CD4-positive, alpha-beta T cell treated with Interferon gamma for 1 hour (primary cell): ENCODE data around the gene TTC21B.
"Not testable (repeated sequence)": the region's sequence is repeated elsewhere in the genome, so short reads cannot be mapped to it uniquely, and the experiment has no call there.

Experiments used
- DNase-seq: peaks from one replicate; pipeline ENCODE4 v3.0.0-alpha.2; 2020

TTC21B gene

GRCh38 chr2:165877565-165878550 lies 75.7 kb downstream of the TTC21B start:
- no peak for DNase-seq

- no peak for DNase-seq
These were observed 76.9 kb downstream of the TTC21B start for GRCh38 chr2:165876712-165877111.

- DNase-seq: no peak
These were observed 77.3 kb downstream of the TTC21B start for GRCh38 chr2:165876269-165876668.

DNA sequence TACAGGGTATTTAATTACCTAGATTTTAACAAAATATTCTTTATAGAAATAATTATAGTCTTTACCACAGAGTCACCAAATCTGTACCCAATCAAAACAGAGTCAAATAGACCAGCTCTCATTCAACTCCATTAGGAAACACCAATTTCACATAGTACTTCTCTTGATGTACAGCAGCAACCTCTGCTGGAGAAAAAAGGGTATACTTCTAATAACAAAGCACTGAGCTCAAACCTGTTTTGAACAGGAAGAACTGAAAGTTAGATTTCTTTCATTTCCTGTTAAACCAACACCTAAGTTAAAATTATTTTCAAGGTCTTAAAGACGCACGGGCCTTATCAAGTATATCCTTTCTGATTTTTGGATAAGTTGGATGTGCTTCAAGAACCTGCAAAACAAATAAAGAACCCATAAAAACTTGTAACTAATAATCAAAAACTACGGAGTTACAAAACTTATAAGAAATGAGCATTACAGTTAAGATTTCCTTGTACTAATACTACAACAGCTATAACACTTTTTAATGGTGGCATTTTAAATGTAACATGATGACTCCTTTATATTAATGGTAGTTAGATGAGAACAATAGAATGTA lies 79.0 kb downstream of the TTC21B start:
- no peak for DNase-seq

- no peak for DNase-seq
These were observed 81.3 kb downstream of the TTC21B start for GRCh38 chr2:165872101-165872791.

- no peak for DNase-seq
These were observed 82.6 kb downstream of the TTC21B start for GRCh38 chr2:165871025-165871424.

DNA sequence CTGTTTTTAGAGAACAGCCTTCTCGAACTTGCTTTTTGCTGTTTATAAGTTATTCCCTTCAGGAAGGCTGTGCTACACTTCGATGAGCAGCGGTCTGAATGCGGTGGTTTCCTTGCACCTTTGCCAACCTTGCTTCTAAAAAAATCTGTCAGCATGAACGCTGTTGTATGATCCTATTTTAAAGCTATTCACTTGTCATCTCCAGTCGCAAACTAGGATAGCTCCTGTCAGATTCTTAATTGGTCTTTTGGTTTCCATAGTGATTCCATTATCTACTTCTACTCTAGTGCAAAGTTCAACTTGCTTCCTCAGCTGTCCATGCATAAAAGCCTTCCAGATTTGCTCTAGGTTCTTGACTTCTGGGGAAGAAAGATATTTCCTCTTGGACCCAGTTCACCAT lies 83.2 kb downstream of the TTC21B start:
- no peak for DNase-seq

DNA sequence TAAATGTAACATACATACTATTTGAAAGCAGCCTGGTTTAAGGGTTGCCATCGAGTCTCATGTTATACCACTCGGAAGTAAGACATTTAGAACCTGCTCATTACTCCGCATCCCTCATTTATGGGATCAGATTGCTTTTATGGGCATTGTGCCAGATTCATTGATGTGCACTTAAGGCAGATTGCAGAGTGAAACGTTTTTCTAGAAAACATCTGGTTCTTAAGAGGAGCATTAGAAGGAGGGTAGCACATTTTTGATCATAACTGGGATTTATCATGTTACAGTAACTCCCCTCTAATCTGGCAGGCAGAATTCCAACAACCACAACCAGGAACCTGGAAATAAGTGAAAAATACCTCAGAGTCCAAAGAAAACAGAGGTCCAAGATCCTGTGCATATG lies 85.4 kb downstream of the TTC21B start:
- DNase-seq: no peak

DNA sequence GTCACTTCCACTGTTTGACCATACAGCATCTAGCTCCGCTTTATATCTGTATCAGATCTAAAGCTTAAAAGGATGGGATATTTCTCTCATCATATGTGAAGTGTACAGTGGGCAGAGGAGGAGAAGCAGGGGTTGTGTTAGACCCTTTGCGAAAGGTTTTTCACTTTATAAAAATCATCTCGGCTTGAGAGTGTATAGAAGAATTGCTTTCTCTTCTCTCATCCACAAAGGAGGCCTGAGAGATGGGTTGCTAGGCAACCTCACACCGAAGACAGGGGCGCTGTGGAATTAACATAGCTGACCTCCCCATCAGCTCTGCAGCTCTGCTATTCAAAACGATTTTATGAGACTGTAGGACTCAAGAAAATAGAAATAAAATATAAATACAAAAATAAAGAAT lies 89.3 kb downstream of the TTC21B start:
- DNase-seq: no peak

DNA sequence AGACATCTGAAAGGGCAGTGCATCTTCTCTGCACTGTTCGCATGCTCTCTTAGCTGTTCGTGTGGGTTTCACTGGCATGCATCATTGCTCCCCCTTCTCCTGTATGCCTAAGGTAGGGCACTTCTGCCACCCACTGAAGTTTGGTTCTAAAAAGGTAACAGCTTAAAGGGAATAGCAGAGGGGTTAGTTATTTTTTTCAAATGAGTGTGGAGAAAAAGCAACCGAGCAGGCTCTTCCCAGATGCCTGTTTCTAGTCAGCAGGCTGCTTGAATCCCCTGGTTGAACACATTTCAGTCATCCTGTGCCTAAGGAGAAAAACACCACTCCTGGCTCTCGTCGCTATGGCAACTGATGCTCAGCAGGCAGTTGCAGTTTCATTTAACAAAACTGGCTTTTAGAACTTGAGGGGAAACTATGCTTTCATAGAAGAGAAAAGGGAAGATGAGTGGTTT lies 89.7 kb downstream of the TTC21B start:
- DNase-seq: no peak

DNA sequence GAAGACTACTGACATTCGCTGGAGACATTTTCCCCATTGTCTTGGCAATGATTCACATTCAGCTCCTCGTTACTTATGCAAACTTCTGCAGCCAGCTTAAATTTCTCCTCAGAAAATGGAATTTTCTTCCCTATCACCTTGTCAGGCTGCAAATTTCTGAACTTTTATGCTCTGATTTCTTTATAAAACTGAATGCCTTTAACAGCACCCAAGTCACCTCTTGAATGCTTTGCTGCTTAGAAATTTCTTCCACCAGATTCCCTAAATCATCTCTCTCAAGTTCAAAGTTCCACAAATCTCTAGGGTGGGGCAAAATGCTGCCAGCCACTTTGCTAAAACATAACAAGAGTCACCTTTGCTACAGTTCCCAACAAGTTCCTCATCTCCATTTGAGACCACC lies 92.5 kb downstream of the TTC21B start:
- not testable (repeated sequence) for DNase-seq

- not testable (repeated sequence) for DNase-seq
These were observed 93.9 kb downstream of the TTC21B start for GRCh38 chr2:165859723-165860122.

DNA sequence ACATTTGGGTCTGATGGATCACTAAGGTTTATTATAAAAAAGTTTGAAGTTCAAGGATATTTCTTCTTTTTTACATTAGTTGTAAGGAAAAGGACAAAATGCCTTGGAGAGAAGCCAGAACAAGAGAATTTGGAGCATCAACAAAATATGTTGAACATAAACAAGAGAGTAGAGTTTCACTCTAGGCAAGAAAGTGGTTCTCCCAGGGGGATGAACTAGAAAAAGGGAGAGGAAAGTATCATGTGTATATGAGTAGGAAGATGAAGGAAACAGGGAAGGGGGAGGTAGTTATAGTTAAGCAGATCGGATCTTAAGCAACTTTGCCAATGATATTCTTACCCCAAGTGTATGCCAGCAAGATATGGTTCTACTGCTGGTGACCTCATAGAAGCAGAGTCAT lies 95.7 kb downstream of the TTC21B start:
- DNase-seq: no peak

DNA sequence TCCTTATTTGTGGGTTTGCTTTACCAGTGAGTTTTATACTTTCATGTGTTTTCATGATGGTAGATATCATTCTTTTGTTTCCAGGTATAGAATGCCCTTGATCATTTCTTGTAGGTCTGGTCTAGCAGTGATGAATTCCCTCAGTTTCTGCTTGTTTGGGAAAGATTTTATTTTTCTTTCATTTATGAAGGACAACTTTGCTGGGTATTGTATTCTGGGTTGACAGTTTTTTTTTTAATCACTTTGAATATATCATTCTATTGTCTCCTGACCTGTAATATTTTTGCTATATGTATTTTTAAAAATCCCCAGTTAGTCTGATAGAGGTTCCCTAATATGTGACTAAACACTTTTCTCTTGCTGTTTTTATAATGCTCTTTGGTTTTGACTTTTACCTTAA lies 101.2 kb downstream of the TTC21B start:
- no peak for DNase-seq

GRCh38 chr2:165847001-165847400 lies 106.6 kb downstream of the TTC21B start:
- DNase-seq: no peak

- no peak for DNase-seq
These were observed 107.5 kb downstream of the TTC21B start for GRCh38 chr2:165846056-165846455.

- DNase-seq: no peak
These were observed 109.4 kb downstream of the TTC21B start for GRCh38 chr2:165844216-165844615.

- no peak for DNase-seq
These were observed 110.2 kb downstream of the TTC21B start for GRCh38 chr2:165843351-165843750.

DNA sequence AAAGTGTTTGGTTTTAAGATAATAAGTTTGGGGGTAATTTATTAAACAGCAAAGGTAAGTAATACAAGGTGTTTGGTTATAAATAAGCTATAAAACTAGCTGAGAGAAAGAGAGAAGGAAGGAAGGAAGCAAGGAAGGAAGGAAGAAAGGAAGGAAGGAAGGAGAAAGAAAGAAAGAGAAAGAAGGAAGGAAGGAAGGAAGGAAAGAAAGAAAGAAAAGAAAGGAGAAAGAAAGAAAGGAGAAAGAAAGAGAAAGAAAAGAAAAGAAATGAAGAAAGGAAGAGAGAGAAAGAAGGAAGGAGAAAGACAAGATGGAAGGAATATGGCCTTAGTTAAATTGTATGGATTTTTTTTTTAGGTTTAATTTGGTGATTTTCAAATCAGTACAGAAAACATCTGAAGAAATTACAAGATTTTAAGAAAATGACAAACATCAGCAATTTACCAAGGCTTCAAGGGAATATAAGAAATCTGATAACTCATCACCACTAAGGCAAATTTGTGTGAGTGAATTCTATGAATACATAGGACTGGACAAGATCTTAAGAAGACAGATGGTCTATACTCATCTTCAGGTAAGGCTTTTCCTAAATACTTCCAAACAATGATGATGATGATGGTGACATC lies 113.1 kb downstream of the TTC21B start:
- DNase-seq: no peak

GRCh38 chr2:165839610-165840009 lies 114.0 kb downstream of the TTC21B start:
- DNase-seq: no peak

DNA sequence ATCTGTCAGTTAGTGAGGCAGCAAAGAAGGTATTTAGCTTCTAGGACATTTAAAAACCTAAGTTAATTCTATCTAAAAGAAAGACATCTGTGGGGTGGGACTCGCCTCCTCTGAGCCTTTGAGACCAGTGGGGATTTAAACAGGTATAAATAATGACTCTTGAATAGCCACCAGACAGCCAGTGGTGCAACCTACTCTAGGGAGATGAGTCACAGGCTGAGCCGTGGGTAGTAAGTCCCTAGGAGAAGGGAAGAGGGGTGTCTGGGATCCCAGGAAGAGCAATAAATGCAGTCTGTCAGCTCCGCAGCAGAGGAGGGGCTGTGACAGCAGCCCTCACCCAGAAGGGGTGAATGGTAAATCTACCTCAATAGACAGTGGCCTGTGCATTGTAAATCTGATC lies 116.5 kb downstream of the TTC21B start:
- DNase-seq: no peak

DNA sequence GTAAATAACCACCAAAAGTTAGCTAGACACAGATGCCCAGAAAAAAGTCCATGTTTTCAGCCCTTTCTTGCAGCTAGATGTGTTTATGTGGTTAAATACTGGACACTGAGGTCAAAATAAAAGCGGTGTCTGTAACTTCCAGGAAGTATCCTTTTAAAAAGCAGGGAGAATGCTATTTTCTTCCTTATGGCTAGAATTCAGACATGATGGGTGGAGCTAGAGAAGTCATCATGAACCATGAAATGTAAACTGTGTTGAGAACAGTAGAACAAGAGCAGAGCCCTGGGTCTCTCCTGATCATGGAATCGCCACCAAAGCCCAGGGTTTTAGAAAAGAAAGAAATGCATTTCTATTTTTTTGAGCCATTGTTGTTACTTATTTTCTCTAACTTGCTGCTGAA lies 118.2 kb downstream of the TTC21B start:
- DNase-seq: no peak

DNA sequence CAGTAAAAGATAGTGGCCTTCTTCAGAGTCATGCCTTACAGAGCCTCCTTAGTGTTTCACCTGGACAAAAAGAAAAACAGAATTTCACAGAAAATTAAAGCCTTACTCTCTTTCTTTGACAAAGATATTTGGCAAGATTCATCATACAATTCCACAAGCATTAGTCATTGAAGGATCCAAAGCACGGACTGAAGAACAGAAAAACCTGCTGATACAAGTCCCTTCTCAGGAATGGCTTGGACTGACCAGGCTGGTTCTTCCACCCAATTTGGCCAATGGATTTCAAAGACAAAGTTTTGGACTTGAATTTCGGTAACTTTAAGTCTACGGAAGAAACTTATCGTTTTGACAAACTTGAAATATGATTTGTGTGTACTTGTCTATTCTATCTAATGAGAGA lies 120.4 kb downstream of the TTC21B start:
- no peak for DNase-seq
